Aorta (tissue), 5 donors: ENCODE data around the gene DNAH6. TPM values are rescaled to one million over a fixed set of nuclear protein-coding genes. Genes with fewer than 3 reads are reported as not detected.

Experiments used
- ATAC-seq: fragments of 200-7000 bp; cut with Tn5 transposase; one replicate; pipeline ENCODE4 v1.9.1; 2022; ENCODE audit warnings: moderate library complexity; ENCODE audit not compliant: low FRiP score
- DNase-seq, 2 donors: peaks; one replicate each; pipeline ENCODE4 v3.0.0-alpha.2; 2020
- H3K27ac ChIP-seq, 2 donors: one replicate each; pipeline ENCODE4 v1.5.1; 2013; ENCODE audit warnings: low read length in 2 of 2, mild to moderate bottlenecking in 2 of 2, moderate library complexity in 2 of 2, control low read depth in 1 of 2, inconsistent platforms in 1 of 2, low read depth in 1 of 2
- H3K27me3 ChIP-seq, 2 donors: one replicate each; pipeline ENCODE4 v1.6.1; 2013; ENCODE audit warnings: control low read depth in 1 of 2, low read length in 1 of 2, mild to moderate bottlenecking in 1 of 2, moderate library complexity in 1 of 2; ENCODE audit not compliant: insufficient read depth in 2 of 2, control insufficient read depth in 1 of 2
- H3K36me3 ChIP-seq, 2 donors: one replicate each; pipeline ENCODE4 v1.6.1; 2013; ENCODE audit warnings: control low read depth in 1 of 2, low read length in 1 of 2, mild to moderate bottlenecking in 1 of 2; ENCODE audit not compliant: insufficient read depth in 2 of 2, control insufficient read depth in 1 of 2
- H3K4me1 ChIP-seq, 2 donors: one replicate each; pipeline ENCODE4 v1.6.1; 2013; ENCODE audit warnings: low read length in 2 of 2, control low read depth in 1 of 2, mild to moderate bottlenecking in 1 of 2, moderate library complexity in 1 of 2; ENCODE audit not compliant: insufficient read depth in 2 of 2, control insufficient read depth in 1 of 2
- H3K4me3 ChIP-seq, 2 donors: one replicate each; pipeline ENCODE4 v1.5.1; 2013; ENCODE audit warnings: low read length in 2 of 2, control low read depth in 1 of 2, mild to moderate bottlenecking in 1 of 2
- H3K9me3 ChIP-seq: one replicate; pipeline ENCODE4 v1.6.1; 2013; ENCODE audit warnings: mild to moderate bottlenecking, low read length; ENCODE audit not compliant: control insufficient read depth
- WGBS, 2 donors: extraction: QIAGEN DNeasy Blood & Tissue Kit; methylation state at CpG; one replicate each; pipeline ENCODE4 v1.1.7; 2013; 5-methylcytosine and 5-hydroxymethylcytosine counted together
- intact Hi-C, 2 donors: fragments of 100-400 bp; cut with DNase I; formaldehyde crosslinking; loops; one replicate each; pipeline versions ENCODE4 v1.14.2 to v1.15.0; 2022
- polyA plus RNA-seq, 2 donors: library from polyadenylated mRNA; stranded (reverse); fragments of 200-250 nt; gene quantifications; one replicate each; pipeline ENCODE4 v1.2.3, GENCODE V29; 2013
- total RNA-seq, 2 donors: library from RNA; stranded (reverse); fragmentation: NEBNext Ultra II Directional; extraction: Animal tissue kit (Norgen Biotek cat#: 25700); gene quantifications; one replicate each; pipeline ENCODE4 v1.2.1, GENCODE V29; 2021
- donor health status: healthy with polysubstance abuse.
- donor health status: Bipolar disorder and iron deficiency.
- donor health status: DM: no; HTN: no; CAD: no.
- donor health status: DM: no; HTN: no; CAD: no.
- donor health status: DM: yes; HTN: yes; CAD: no.

DNAH6 gene
- total and polyA plus RNA-seq, 4 donors, result 0.08 to 5.0 (median 0.60) TPM

DNA sequence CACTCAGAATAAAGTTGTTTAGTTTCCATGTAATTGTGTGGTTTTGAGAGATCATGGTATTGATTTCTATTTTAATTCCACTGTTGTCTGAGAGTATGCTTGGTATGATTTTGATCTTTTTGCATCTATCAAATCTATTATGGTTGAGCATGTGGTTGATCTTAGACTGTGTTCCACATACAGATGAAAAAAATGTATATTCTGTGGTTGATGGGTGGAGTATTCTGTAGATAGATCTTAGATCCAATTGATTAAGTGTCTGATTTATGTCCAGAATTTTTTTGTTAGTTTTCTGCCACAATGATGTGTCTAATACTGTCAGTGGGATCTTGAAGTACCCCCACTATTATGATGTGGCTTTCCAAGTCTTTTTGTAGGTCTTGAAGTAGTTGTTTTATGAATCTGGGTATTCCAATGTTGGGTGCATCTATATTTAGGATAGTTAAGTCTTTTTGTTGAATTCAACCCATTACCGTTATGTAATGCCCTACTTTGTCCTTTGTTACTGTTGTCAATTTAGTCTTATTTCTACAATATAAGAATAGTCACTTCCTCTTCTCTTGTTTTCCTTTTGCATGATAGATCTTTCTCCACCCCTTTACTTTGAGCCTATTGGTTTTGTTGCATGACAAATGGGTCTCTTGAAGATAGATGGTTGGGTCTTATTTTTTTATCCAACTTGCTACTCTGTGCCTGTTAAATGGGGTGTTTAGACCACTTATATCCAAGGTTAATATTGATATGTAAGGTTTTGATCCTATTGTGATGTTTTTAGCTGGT is 262.8 kb downstream of the DNAH6 start:
- H3K9me3 ChIP-seq, result no peaks in the 10 kb centered on the region
- H3K27me3 ChIP-seq, result peaks cover 0 to 1% of the 10 kb centered on the region in 2 donors
- intact Hi-C loops, result no loop called here
- no peak for ATAC-seq
- H3K4me1 ChIP-seq, result no peaks in the 10 kb centered on the region
- WGBS, 2 donors, result 81% methylated on average over 1 of the region's 1 CpG
- no peak overlapping the region for H3K27ac ChIP-seq
- DNase-seq, result no peak
- H3K4me3 ChIP-seq, result no peak overlapping the region
- H3K36me3 ChIP-seq, result no peaks in the 10 kb centered on the region

DNA sequence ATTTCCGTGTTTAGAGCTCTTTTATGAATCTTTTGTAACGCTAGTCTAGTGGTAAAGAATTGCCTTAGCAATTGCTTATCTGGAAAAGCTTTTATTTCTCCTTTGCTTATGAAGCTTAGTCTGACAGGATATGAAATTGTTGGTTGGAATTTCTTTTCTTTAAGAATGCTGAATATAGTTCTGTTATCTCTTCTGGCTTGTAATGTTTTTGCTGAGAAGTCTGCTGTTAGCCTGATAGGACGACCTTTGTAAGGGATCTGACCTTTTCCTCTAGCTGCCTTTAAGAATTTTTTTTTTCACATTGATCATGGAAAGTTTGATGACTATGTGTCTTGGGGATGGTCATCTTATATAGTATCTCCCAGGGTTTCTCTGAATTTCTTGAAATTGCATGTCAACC is 263.5 kb downstream of the DNAH6 start:
- no peaks in the 10 kb centered on the region for H3K4me1 ChIP-seq
- H3K27me3 ChIP-seq, result peaks cover 0 to 1% of the 10 kb centered on the region in 2 donors
- H3K9me3 ChIP-seq, result no peaks in the 10 kb centered on the region
- ATAC-seq (no peak), DNase-seq (no peak)
- 50 to 51% methylated on average over 3 of the region's 3 CpGs for WGBS, 2 donors
- H3K27ac ChIP-seq, result no peak overlapping the region
- H3K4me3 ChIP-seq, result no peak overlapping the region
- no peaks in the 10 kb centered on the region for H3K36me3 ChIP-seq
- intact Hi-C loops, result no loop called here

DNA sequence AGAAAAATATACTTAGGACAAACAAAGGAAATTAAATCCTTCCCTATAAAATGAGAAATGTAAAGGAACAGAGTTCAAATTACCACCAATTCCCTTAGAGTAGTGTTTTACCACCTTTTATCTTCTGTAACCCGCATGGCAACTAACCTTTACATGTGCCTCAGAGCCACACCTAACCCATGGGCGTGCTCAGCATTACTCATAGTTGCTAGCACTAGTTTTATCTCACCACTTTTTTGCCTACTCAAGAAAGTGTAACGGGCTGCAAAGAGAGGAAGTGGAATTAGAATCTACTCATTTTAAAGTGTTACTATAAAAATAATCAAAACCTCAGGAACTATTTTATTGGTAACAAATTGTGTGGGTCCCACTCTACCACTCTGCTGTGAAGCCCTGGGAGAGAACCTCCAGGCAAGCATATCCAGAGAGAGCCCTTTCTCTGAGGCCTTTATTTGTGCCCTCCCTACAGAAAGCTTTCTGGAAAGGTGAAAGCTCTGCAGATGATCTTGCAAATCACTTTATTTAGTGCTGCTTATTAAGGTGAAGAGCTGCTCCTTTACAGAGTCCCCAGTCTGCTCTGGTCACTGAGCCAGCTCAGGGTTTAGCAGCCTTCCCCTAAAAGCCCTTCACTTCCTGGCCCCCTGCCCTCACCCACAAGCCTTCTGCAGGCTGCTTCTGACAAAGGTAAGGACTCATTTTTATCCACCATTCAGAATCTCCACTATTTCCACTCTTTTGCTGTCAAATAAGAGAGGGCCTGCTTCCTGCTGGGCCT is 265.8 kb downstream of the DNAH6 start:
- DNase-seq (no peak), ATAC-seq (no peak)
- Histone ChIP-seq H3K36me3 (no peaks in the 10 kb centered on the region), H3K4me1 (no peaks in the 10 kb centered on the region), H3K27me3 (peaks cover 0 to 1% of the 10 kb centered on the region in 2 donors), H3K9me3 (no peaks in the 10 kb centered on the region), H3K27ac (no peak overlapping the region), H3K4me3 (no peak overlapping the region)
- intact Hi-C loops, result no loop called here
- 84 to 85% methylated on average over 3 of the region's 3 CpGs for WGBS, 2 donors

DNA sequence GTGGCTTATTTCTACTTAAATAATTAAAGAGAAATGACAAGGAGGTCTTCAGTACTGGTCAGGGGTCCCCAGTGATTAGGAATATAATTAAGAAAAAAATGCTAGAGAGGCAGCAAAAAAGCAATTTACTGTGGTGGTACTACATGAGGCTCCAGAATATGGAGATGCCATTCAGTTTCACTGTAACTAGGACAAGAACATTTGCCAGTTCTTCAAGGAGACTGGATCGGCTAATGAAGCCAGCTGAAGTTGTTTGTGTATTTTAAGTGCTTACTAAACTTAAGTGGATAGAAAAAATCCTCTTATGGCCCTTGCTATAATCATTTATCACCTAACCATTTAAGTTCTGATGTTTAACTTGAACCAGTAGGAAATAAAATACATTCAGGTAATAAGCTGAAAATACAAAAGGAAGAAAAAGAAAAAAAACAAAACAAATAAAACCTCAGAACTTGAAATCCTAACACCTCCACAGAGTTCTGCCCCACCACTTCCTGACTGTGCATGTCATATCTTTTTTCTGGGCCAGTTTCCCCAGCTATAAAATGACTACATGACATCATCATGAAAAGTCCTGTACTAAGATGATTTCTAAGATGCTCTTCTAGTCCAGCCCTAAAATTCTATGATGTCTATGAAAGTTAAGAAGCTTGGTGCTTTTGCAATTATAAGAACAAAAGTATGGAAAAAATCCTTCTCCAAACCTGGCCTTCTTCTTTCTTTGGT is 266.6 kb downstream of the DNAH6 start:
- ATAC-seq (no peak), DNase-seq (no peak)
- intact Hi-C loops, result no loop called here
- Histone ChIP-seq H3K4me3 (no peak overlapping the region), H3K4me1 (no peaks in the 10 kb centered on the region), H3K27me3 (peaks cover 0 to 1% of the 10 kb centered on the region in 2 donors), H3K27ac (no peak overlapping the region), H3K9me3 (no peaks in the 10 kb centered on the region), H3K36me3 (no peaks in the 10 kb centered on the region)
- 67 to 68% methylated on average over 1 of the region's 1 CpG for WGBS, 2 donors

DNA sequence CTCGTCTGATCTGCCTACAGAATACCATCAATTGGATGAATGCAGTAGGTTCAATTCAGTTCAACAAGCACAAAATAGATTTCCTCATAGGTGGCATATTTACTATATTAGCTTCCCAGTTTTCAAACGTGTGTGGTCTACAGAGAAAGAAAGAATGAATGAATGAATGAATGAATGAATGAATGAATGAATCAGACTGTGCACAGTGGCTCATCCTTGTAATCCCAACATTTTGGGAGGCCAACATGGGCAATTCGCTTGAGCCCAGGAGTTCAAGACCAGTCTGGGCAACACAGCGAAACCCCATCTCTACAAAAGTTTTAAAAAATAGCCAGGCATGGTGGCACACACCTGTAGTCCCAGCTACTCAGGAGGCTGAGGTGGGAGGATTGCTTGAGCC is 269.7 kb downstream of the DNAH6 start:
- no peak for ATAC-seq
- Histone ChIP-seq H3K36me3 (no peaks in the 10 kb centered on the region), H3K4me3 (no peak overlapping the region), H3K4me1 (peaks cover 0 to 2% of the 10 kb centered on the region in 2 donors), H3K27me3 (no peaks in the 10 kb centered on the region), H3K27ac (no peak overlapping the region), H3K9me3 (no peaks in the 10 kb centered on the region)
- WGBS, 2 donors, result 92% methylated on average over 4 of the region's 4 CpGs
- no peak for DNase-seq
- intact Hi-C loops, result no loop called here

DNA sequence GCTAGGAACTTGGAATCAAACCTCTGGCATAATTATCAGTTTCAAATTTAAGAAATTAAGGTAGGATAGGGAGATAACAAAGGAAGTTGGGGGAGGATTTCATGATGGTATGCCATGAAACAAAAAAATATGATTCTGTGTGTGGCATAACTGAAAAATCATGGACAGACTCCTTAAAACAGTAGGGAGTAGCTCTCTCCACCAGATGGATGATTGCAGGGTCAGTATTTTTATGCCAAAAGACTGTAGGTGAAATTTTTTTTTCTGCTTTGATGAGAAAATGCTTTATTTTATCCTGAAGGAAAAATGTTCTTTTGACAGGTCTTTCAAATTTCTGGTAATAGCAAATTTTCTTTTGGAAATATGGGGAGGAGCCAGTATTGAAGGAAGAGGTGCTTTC is 270.3 kb downstream of the DNAH6 start:
- no peak for ATAC-seq
- H3K9me3 ChIP-seq, result no peaks in the 10 kb centered on the region
- intact Hi-C loops, result no loop called here
- H3K27ac ChIP-seq, result no peak overlapping the region
- DNase-seq, result no peak
- no peaks in the 10 kb centered on the region for H3K27me3 ChIP-seq
- H3K4me3 ChIP-seq, result no peak overlapping the region
- H3K4me1 ChIP-seq, result peaks cover 0 to 2% of the 10 kb centered on the region in 2 donors
- H3K36me3 ChIP-seq, result no peaks in the 10 kb centered on the region

DNA sequence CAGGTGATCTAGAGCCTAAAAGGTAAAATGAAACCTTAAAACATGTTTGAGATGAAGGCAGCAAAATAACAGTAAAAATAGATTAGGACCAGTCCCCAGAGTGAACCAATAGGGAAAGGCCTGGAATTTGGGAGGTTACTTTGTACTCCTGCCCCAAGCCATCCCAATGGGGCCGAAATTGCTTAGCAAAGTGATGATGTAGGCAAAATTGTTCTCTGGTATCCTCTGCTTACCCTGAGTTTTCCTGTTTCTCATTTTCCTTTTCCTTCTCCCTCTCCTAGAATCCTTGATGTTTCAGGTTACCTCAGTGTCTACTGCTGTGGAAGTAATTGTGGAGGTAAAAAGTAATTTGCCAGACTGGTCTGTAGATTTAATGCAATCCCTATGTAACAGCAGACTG is 271.7 kb downstream of the DNAH6 start:
- no peak for DNase-seq
- Histone ChIP-seq H3K27ac (no peak overlapping the region), H3K9me3 (no peaks in the 10 kb centered on the region), H3K27me3 (no peaks in the 10 kb centered on the region), H3K4me1 (peaks cover 0 to 2% of the 10 kb centered on the region in 2 donors), H3K4me3 (no peak overlapping the region), H3K36me3 (no peaks in the 10 kb centered on the region)
- intact Hi-C loops, result no loop called here
- no peak for ATAC-seq
- 30 to 40% methylated on average over 1 of the region's 1 CpG for WGBS, 2 donors

DNA sequence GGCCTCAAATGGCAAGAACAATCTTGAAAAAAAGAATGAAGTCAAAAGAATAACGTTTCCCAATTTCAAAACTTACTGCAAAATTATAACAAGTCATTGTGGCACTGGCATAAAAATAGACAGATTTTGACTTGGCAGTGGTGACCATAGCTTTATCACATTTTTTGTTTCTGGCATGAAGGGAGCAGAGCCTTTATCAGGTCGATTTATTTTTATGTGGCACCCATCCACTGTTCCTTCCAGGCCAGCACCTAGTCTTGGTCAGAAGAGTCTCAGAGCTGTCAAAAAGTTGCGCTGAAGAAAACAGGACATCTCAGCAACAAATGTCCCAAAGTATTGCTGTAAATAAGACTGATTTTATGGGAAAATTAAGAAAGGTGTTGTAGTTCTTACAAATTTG is 272.2 kb downstream of the DNAH6 start:
- ATAC-seq (no peak), DNase-seq (no peak)
- Histone ChIP-seq H3K9me3 (no peaks in the 10 kb centered on the region), H3K27ac (no peak overlapping the region), H3K4me3 (no peak overlapping the region), H3K27me3 (no peaks in the 10 kb centered on the region), H3K36me3 (no peaks in the 10 kb centered on the region), H3K4me1 (peaks cover 0 to 2% of the 10 kb centered on the region in 2 donors)
- intact Hi-C loops, result no loop called here
- WGBS, 2 donors, result 12 to 13% methylated on average over 3 of the region's 3 CpGs
